K562 (cell line): ENCODE data around the gene TGDS. TPM values are rescaled to one million over a fixed set of nuclear protein-coding genes. Genes with fewer than 3 reads are reported as not detected.

Experiments used
- ATAC-seq: fragments of 200-7000 bp; cut with Tn5 transposase; 3 replicates; pipeline ENCODE4 v1.9.1; 2020; ENCODE audit warnings: moderate library complexity
- BruUV-seq: library from RNA; stranded (reverse); fragments of 400-500 nt; replicated peaks from 2 replicates; lab custom pipeline; 2021; lab: Mats Ljungman, UMichigan
- CTCF ChIA-PET: fragments of 300-600 bp; formaldehyde crosslinking; extraction: SDS; loops from one replicate; lab custom pipeline; 2021; ENCODE audit warnings: low intra/inter-chr PET ratio; lab: Yijun Ruan, JAX
- POLR2A ChIA-PET: fragments of 300-600, 350-650 bp; sonication (Branson Sonifier 250); formaldehyde crosslinking; extraction: SDS; loops from one replicate; lab custom pipeline; 2021; ENCODE audit warnings: antibody characterized with exemption, inconsistent platforms; lab: Yijun Ruan, JAX
- DNase-seq, 4 experiments: peaks; one replicate each; pipeline versions ENCODE4 v3.0.0 to v3.0.0-alpha.2; 2011 to 2018; ENCODE audit warnings: low spot score in 3 of 4, mixed read lengths in 3 of 4; ENCODE audit errors: extremely low read depth in 1 of 4
- FAIRE-seq: peaks from 2 replicates; lab custom pipeline; 2011; peaks lifted over from hg19 to GRCh38; lab: Jason Lieb, UNC
- H2AFZ ChIP-seq: 2 replicates; pipeline ENCODE4 v1.6.0; 2011; ENCODE audit warnings: low read depth, low read length, control low read depth, inconsistent platforms
- H3K27ac ChIP-seq: fragments of 200-600 bp; 3 replicates; pipeline ENCODE4 v1.8.0; 2011; ENCODE audit warnings: low read depth, mild to moderate bottlenecking, control low read depth, inconsistent platforms, low read length, moderate library complexity, mixed read lengths; ENCODE audit errors: extremely low read depth
- H3K27me3 ChIP-seq, 2 experiments: fragments of 300-600 bp in 1 of 2; 2 replicates in 1 of 2; 3 replicates in 1 of 2; pipeline versions ENCODE4 v1.6.0 to v1.8.0; 2011; ENCODE audit warnings: inconsistent platforms in 2 of 2, low read length in 2 of 2, mild to moderate bottlenecking in 1 of 2, mixed read lengths in 1 of 2, moderate library complexity in 1 of 2; ENCODE audit not compliant: control insufficient read depth in 2 of 2, insufficient read depth in 2 of 2
- H3K36me3 ChIP-seq: fragments of 300-600 bp; 3 replicates; pipeline ENCODE4 v1.8.0; 2011; ENCODE audit warnings: mild to moderate bottlenecking, low read length, inconsistent platforms; ENCODE audit not compliant: control insufficient read depth, insufficient read depth
- H3K4me1 ChIP-seq, 2 experiments: fragments of 200-600 bp in 1 of 2; replicated peaks in 1 of 2; 2 replicates in 1 of 2; 3 replicates in 1 of 2; pipeline versions ENCODE4 v1.5.1 to v1.8.0; 2011; ENCODE audit warnings: inconsistent platforms in 2 of 2, low read length in 2 of 2, mild to moderate bottlenecking in 1 of 2, mixed read lengths in 1 of 2, moderate library complexity in 1 of 2; ENCODE audit not compliant: control insufficient read depth in 2 of 2, insufficient read depth in 2 of 2
- H3K4me2 ChIP-seq: 2 replicates; pipeline ENCODE4 v1.6.1; 2011; ENCODE audit warnings: low read length, control low read depth, inconsistent platforms, mixed read lengths; ENCODE audit not compliant: insufficient read depth
- H3K4me3 ChIP-seq: fragments of 200-600 bp; sonication (generic), shearing (Covaris generic); 2 replicates; pipeline ENCODE4 v1.5.1; 2016; ENCODE audit warnings: control low read depth, inconsistent platforms
- H3K79me2 ChIP-seq: fragments of 200-600 bp; 3 replicates; pipeline ENCODE4 v1.8.0; 2011; ENCODE audit warnings: low read length, inconsistent platforms; ENCODE audit not compliant: control insufficient read depth, insufficient read depth
- H3K9ac ChIP-seq, 2 experiments: 2 replicates each; pipeline versions ENCODE4 v1.6.0 to v1.6.1; 2011; ENCODE audit warnings: low read depth in 2 of 2, low read length in 2 of 2, control low read depth in 1 of 2, inconsistent platforms in 1 of 2, mild to moderate bottlenecking in 1 of 2, mixed read lengths in 1 of 2; ENCODE audit not compliant: insufficient read depth in 1 of 2
- H3K9me1 ChIP-seq: one replicate; pipeline ENCODE4 v1.6.0; 2011; ENCODE audit warnings: inconsistent platforms, mild to moderate bottlenecking, low read length, moderate library complexity; ENCODE audit not compliant: control insufficient read depth, insufficient read depth
- H3K9me3 ChIP-seq: replicated peaks from 2 replicates; pipeline ENCODE4 v1.5.1; 2011; ENCODE audit warnings: low read depth, low read length, inconsistent platforms; ENCODE audit not compliant: control insufficient read depth, insufficient read depth
- H4K20me1 ChIP-seq: replicated peaks from 2 replicates; pipeline ENCODE4 v1.6.1; 2011; ENCODE audit warnings: low read length, inconsistent platforms, mixed read lengths; ENCODE audit not compliant: control insufficient read depth, insufficient read depth
- HDAC6 ChIP-seq: IDR thresholded peaks from 2 replicates; pipeline ENCODE4 v1.6.1; 2012; ENCODE audit warnings: low read depth, mild to moderate bottlenecking, control low read depth, inconsistent platforms, low read length, moderate library complexity
- HSF4 ChIP-seq: fragments of 250-450 bp; sonication (Bioruptor Pico); IDR thresholded peaks from 2 replicates; pipeline ENCODE4 v2.1.2; 2022; ENCODE audit warnings: mild to moderate bottlenecking, moderate library complexity, borderline replicate concordance
- KDM1A ChIP-seq, 2 experiments: fragments of 450-650 bp; IDR thresholded peaks; 2 replicates each; pipeline ENCODE4 v1.6.1; 2016; ENCODE audit warnings: mild to moderate bottlenecking in 2 of 2
- MAFG ChIP-seq: fragments of 450-650 bp; conservative IDR thresholded peaks from 2 replicates; pipeline ENCODE4 v1.6.1; 2016; ENCODE audit warnings: missing genetic modification characterization, missing compliant biosample characterization
- MBD2 ChIP-seq: sonication (generic); IDR thresholded peaks from 2 replicates; pipeline ENCODE4 v1.6.1; 2016; ENCODE audit warnings: low read depth, borderline replicate concordance
- NFATC3 ChIP-seq: fragments of 450-650 bp; IDR thresholded peaks from 2 replicates; pipeline ENCODE4 v1.6.1; 2017; ENCODE audit warnings: mild to moderate bottlenecking
- PTBP1 ChIP-seq: fragments of 200-400 bp; formaldehyde crosslinking; IDR thresholded peaks from 2 replicates; pipeline ENCODE4 v1.6.1; 2017; ENCODE audit warnings: low read depth, low read length
- RCOR1 ChIP-seq, 2 experiments: IDR thresholded peaks; 2 replicates each; pipeline ENCODE4 v1.6.1; 2012; ENCODE audit warnings: low read depth in 2 of 2, low read length in 2 of 2, borderline replicate concordance in 1 of 2, improper control_type of control experiment in 1 of 2
- SLC30A9 ChIP-seq: fragments of 250-450 bp; sonication (Bioruptor Pico); IDR thresholded peaks from 2 replicates; pipeline ENCODE4 v1.8.0; 2022; ENCODE audit warnings: mild to moderate bottlenecking, moderate library complexity
- SMAD4 ChIP-seq: fragments of 250-450 bp; sonication (Bioruptor Pico); conservative IDR thresholded peaks from 2 replicates; pipeline ENCODE4 v1.8.0; 2021; ENCODE audit warnings: inconsistent platforms, mild to moderate bottlenecking, moderate library complexity
- ZNF133 ChIP-seq: fragments of 250-450 bp; sonication (Bioruptor Pico); IDR thresholded peaks from 2 replicates; pipeline ENCODE4 v1.4.0; 2020; ENCODE audit warnings: mild to moderate bottlenecking
- ZNF197 ChIP-seq: fragments of 200-800 bp; sonication (Bioruptor generic); IDR thresholded peaks from 2 replicates; pipeline ENCODE4 v1.6.1; 2016; ENCODE audit warnings: low read depth, missing genetic modification characterization, missing compliant biosample characterization
- ZNF778 ChIP-seq: fragments of 450-650 bp; formaldehyde crosslinking; IDR thresholded peaks from 2 replicates; pipeline ENCODE4 v1.4.0; 2020; ENCODE audit warnings: mild to moderate bottlenecking, moderate library complexity
- ZSCAN32 ChIP-seq: fragments of 450-650 bp; formaldehyde crosslinking; IDR thresholded peaks from 2 replicates; pipeline ENCODE4 v1.4.0; 2020; ENCODE audit warnings: mild to moderate bottlenecking, moderate library complexity
- WGBS: fragments of 100-300 bp; shearing (Covaris generic); methylation state at CpG from one replicate; pipeline ENCODE4 v1.1.6; 2016; ENCODE audit warnings: low coverage, mixed read lengths; ENCODE audit not compliant: insufficient coverage; ENCODE audit errors: missing lambda C conversion rate; 5-methylcytosine and 5-hydroxymethylcytosine counted together
- in situ Hi-C: fragments of 300-500 bp; cut with MboI; formaldehyde crosslinking; loops from 4 replicates; pipeline ENCODE4 v1.15.0; 2018; ENCODE audit warnings: inconsistent platforms, mixed read lengths
- intact Hi-C: fragments of 100-400 bp; cut with micrococcal nuclease; formaldehyde crosslinking; loops from 2 replicates; pipeline ENCODE4 v1.14.2; 2022
- polyA plus RNA-seq, 8 experiments: library from polyadenylated mRNA; depleted of rRNA in 4 of 8; stranded (reverse) in 5 of 8; unstranded in 3 of 8; fragments of >200 nt; fragmentation: Nextera tagmentation in 2 of 8; fragmentation: Illumina TruSeq in 1 of 8; extraction: Ambion mirVana in 2 of 8; extraction: Trizol in 1 of 8; gene quantifications; 2 replicates each; pipeline versions ENCODE4 v1.2.1 to v1.2.3, GENCODE V29; 2011 to 2014; ENCODE audit warnings: inconsistent platforms in 1 of 8, missing spikeins in 1 of 8
- total RNA-seq, 7 experiments: library from RNA; depleted of rRNA in 6 of 7; stranded (reverse); fragments of >200 nt in 6 of 7; fragmentation: Illumina TruSeq in 2 of 7; extraction: Trizol in 2 of 7; gene quantifications; 2 replicates each; pipeline versions ENCODE4 v1.2.1 to v1.2.3, GENCODE V29; 2011 to 2021; ENCODE audit warnings: low replicate concordance in 1 of 7
- TF ChIP-seq, protein P1 (sequence below), 2 experiments: fragments of 450-650 bp in 1 of 2; sonication (generic) in 1 of 2; formaldehyde crosslinking; conservative IDR thresholded peaks; 2 replicates each; pipeline versions ENCODE4 v1.4.0 to v1.8.1; 2020 to 2022; ENCODE audit warnings: mild to moderate bottlenecking in 1 of 2, missing genetic modification reagents in 1 of 2
- TF ChIP-seq, protein P2 (sequence below): sonication (generic); formaldehyde crosslinking; IDR thresholded peaks from 2 replicates; pipeline ENCODE4 v1.8.0; 2022; ENCODE audit warnings: mild to moderate bottlenecking, missing genetic modification reagents
- TF ChIP-seq, protein P3 (sequence below): sonication (generic); formaldehyde crosslinking; IDR thresholded peaks from 2 replicates; pipeline ENCODE4 v1.8.0; 2022; ENCODE audit warnings: mild to moderate bottlenecking, missing genetic modification reagents
- TF ChIP-seq, protein P4 (sequence below): fragments of 450-650 bp; IDR thresholded peaks from 2 replicates; pipeline ENCODE4 v1.6.1; 2014; ENCODE audit warnings: low read depth, mild to moderate bottlenecking, moderate library complexity, borderline replicate concordance

Gene TGDS
- total and polyA plus RNA-seq, 9 of the 15 experiments (the other 6 are each of a cell fraction or from before 2014, with no cell fraction given), result 9.9 to 43.7 (median 21.4) TPM

DNA sequence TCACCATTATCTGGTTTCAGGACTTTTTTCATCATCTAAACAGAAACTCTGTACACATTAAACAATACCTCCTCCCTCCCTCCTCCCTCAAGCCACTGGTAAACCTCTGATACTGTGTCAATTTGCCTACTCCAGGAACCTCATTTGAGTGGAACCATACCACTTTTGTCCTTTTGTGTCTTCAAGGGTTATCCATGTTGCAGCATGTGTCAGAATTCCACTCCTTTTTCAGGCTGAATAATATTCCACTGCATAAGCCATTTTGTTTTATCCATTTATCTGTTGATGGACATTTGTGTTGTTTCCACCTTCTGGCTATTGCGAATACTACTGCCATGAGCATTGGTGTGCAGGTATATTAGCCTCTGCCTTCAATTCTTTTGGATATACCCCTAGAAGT lies 27.5 kb downstream of the TGDS start:
- TF ChIP-seq, protein P1, sequence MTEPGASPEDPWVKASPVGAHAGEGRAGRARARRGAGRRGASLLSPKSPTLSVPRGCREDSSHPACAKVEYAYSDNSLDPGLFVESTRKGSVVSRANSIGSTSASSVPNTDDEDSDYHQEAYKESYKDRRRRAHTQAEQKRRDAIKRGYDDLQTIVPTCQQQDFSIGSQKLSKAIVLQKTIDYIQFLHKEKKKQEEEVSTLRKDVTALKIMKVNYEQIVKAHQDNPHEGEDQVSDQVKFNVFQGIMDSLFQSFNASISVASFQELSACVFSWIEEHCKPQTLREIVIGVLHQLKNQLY (CRISPR knock-in tag; conservative IDR thresholded peaks at IDR 0.05), result no peak
- TF ChIP-seq ZNF197 (CRISPR knock-in tag) (no peak), SMAD4 (CRISPR knock-in tag) (no peak), PTBP1 (no peak), MAFG (no peak), SLC30A9 (CRISPR knock-in tag) (no peak), HSF4 (CRISPR knock-in tag) (no peak), ZNF133 (CRISPR knock-in tag) (no peak), RCOR1 (IDR thresholded peaks at IDR 0.05; ENCODE audit: borderline replicate concordance in 1 of 2, low read depth in 2 of 2, low read length in 2 of 2) (no peak), MBD2 (no peak), NFATC3 (no peak), KDM1A (IDR thresholded peaks at IDR 0.05) (no peak), ZSCAN32 (CRISPR knock-in tag) (no peak), ZNF778 (no peak), HDAC6 (no peak)
- TF ChIP-seq, protein P2, sequence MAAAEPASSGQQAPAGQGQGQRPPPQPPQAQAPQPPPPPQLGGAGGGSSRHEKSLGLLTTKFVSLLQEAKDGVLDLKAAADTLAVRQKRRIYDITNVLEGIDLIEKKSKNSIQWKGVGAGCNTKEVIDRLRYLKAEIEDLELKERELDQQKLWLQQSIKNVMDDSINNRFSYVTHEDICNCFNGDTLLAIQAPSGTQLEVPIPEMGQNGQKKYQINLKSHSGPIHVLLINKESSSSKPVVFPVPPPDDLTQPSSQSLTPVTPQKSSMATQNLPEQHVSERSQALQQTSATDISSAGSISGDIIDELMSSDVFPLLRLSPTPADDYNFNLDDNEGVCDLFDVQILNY, result no peak
- TF ChIP-seq, protein P3, sequence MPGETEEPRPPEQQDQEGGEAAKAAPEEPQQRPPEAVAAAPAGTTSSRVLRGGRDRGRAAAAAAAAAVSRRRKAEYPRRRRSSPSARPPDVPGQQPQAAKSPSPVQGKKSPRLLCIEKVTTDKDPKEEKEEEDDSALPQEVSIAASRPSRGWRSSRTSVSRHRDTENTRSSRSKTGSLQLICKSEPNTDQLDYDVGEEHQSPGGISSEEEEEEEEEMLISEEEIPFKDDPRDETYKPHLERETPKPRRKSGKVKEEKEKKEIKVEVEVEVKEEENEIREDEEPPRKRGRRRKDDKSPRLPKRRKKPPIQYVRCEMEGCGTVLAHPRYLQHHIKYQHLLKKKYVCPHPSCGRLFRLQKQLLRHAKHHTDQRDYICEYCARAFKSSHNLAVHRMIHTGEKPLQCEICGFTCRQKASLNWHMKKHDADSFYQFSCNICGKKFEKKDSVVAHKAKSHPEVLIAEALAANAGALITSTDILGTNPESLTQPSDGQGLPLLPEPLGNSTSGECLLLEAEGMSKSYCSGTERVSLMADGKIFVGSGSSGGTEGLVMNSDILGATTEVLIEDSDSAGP (CRISPR knock-in tag), result no peak
- TF ChIP-seq, protein P4, sequence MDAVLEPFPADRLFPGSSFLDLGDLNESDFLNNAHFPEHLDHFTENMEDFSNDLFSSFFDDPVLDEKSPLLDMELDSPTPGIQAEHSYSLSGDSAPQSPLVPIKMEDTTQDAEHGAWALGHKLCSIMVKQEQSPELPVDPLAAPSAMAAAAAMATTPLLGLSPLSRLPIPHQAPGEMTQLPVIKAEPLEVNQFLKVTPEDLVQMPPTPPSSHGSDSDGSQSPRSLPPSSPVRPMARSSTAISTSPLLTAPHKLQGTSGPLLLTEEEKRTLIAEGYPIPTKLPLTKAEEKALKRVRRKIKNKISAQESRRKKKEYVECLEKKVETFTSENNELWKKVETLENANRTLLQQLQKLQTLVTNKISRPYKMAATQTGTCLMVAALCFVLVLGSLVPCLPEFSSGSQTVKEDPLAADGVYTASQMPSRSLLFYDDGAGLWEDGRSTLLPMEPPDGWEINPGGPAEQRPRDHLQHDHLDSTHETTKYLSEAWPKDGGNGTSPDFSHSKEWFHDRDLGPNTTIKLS, result no peak
- Histone ChIP-seq H3K9me3 (no peaks in the 10 kb centered on the region), H2AFZ (no peak overlapping the region), H3K36me3 (peaks cover 28% of the 10 kb centered on the region; the same call in 2 of the 3 replicates), H3K4me1 (no peaks in the 10 kb centered on the region), H3K9ac (no peak overlapping the region), H3K9me1 (no peaks in the 10 kb centered on the region), H4K20me1 (no peaks in the 10 kb centered on the region), H3K79me2 (no peaks in the 10 kb centered on the region), H3K4me2 (no peak overlapping the region), H3K27me3 (no peaks in the 10 kb centered on the region), H3K27ac (no peak overlapping the region), H3K4me3 (no peak overlapping the region)
- FAIRE-seq, result no peak
- in situ Hi-C loops, result no loop called here
- intact Hi-C loops, result no loop called here
- POLR2A ChIA-PET, result no interaction called here
- DNase-seq, result no peak
- no TSS peak for BruUV-seq
- 100% methylated on average over 1 of the region's 1 CpG for WGBS
- CTCF ChIA-PET, result no interaction called here
- no peak for ATAC-seq
